Activated T-helper 1 cell treated with anti-CD3 and anti-CD28 coated beads, Interleukin-2, amount 50 U/mL, for 16 hours (primary cell): ENCODE data around the gene CNBP.
A peak's percentile ranks its signal among the peaks of the same experiment; 100 is the strongest.
"Not testable (repeated sequence)": the region's sequence is repeated elsewhere in the genome, so short reads cannot be mapped to it uniquely, and the experiment has no call there.

Experiments used
- DNase-seq, 2 donors: peaks; one replicate each; pipeline ENCODE4 v3.0.0-alpha.2; 2020; ENCODE audit warnings: low read depth in 1 of 2, low spot score in 1 of 2

The CNBP gene

GRCh38 chr3:129185783-129186182 is 2.1 kb upstream of the CNBP start:
- no peak for DNase-seq

DNA sequence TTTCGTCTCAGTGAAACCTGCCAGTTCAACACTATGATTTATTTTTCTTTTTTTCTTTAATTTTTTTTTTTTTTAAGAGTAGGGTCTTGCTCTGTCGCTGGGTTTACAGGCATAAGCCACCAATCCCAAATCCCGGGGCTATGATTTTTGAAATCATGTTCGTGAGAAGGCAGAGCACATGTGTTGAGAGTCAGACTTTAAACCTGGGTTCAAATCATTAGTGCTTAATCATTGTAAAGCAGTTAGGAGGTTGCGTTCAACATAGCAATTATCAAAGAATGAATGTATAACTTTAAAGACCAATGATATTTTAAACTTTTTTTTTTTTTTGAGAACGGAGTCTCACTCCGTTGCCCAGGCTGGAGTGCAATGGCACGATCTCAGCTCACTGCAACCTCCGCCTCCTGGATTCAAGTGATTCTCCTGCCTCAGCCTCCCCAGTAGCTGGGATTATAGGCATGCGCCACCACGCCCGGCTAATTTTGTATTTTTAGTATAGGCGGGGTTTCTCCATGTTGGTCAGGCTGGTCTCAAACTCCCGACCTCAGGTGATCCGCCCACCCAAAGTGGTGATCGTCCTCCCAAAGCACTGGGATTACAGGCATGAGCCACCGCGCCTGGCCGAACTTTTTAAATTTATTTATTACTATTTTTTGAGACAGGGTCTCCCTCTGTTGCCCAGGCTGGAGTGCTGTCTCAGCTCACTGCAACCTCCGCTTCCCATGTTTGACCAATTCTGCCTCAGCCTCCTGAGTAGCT is 1.3 kb upstream of the CNBP start:
- not testable (repeated sequence) for DNase-seq

- DNase-seq, result no peak
These were observed 631 bp upstream of the CNBP start for GRCh38 chr3:129184396-129184657.

DNA sequence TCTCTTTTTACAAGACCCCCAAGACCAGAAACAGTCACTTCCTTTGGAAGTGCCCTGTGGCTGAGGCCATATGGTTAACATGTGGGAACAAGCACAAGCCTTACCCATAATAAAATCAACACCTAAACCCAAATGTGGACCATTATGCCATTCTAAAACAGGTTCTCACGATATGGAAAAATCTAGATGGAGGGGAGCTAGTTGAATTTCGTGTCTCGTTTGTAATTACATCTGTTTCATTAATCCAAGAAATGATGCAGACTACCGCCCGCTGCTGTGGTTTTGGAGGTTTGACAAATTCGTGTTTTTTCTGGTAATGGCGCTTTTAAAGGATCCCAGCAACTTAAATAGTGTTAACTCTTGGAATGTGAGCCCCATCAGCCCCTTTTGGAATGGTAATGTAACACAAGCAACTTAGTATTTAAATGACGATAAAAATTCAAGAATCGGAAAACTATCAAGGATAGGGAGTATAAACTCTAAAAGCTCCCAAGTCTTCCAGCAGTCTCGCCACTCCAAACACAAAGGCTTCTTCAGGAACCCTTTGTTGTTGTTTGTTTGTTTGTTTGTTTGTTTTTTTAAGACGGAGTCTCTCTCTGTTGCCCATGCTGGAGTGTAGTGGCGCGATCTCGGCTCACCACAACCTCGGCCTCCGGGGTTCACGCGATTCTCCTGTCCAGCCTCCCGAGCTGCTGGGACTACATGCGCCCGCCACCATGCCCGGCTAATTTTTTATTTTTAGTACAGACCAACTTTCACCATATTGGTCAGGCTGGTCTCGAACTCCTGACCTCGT is 1.1 kb downstream of the CNBP start:
- DNase-seq, result peak in 1 of 2 donors; percentile 11

DNA sequence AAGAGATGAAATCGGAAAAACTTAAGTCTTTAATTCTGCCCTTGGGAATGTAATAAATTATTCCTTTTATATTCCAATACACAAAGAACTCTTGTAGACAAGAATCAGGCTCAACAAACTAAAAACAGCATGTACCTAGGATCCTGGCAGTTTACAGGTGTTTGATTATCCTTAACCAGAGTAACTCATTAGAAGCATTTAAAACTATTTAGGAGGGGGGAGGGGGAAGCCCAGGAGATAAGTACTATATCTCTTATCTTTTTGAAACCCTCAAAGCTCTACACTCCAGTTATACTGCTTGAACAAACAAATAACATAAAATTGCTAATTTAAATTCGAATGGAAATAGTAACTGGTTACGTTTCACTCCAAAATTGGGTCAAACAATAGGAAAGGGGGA is 1.9 kb downstream of the CNBP start:
- DNase-seq, result no peak

- DNase-seq, result no peak
These were observed 3.2 kb downstream of the CNBP start for GRCh38 chr3:129180461-129180860.

DNA sequence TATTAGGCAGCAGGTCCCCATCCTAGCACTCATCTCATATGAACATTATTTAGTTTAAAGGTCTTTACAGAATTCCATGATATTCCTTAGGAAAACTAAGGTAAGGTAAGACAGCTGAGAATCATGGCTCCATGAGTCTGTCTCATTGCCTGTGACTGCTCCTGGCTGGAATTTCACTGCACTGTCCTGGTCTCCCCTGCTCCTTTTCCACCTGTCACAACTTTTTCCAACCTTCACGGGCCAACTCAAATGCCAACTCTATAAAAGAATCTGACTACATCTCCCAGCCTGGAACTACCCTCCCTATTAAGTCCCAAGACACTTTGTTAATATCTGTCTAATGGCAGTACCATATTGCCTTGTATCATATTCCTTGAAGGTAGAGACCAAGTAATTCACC is 7.6 kb downstream of the CNBP start:
- DNase-seq, result no peak

GRCh38 chr3:129173725-129174124 is 10.0 kb downstream of the CNBP start:
- DNase-seq, result no peak

DNA sequence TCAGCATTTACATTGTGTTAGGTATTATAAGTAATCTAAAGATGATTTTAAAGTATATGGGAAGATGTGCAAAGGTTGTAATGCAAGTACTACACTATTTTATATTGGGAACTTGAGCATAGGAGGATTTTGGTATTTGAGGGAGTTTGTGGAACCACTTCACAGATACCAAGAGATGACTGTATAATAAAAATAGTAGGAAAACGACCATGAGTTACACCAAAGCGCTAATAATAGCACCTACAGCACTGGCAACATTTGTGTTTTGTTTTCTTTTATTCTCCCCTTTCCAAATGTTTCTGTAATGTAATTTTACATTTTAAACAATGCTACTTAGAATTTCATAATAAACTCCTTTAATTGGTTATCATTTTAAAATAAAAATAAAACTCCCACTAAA is 10.5 kb downstream of the CNBP start:
- DNase-seq, result no peak

DNA sequence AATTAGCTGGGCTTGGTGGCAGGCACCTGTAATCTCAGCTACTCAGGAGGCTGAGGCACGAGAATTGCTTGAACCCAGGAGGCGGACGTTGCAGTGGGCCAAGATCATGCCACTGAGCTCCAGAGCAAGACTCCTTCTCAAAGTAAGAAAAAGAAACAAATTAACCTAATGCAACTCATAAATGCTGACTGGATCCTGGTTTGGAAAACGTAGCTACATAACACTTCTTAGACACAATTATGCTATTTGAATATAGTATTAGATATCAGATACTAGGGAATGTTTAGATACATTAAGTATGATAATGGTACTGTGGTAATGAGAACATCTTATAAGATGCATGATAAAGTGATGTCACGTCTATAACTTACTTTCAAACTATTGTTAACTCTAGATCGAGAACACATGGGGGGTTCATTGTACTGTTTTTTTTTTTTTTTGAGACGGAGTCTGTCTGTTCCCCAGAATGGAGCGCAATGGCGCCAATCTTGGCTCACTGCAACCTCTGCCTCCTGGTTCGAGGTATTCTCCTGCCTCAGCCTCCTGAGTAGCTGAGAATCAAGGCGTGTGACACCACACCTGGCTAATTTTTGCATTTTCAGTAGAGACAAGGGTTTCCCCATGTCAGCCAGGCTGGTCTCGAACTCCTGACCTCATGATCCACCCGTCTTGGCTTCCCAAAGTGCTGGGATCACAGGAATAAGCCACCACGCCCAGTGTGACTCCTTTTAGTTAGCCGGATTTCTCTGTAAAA is 16.9 kb downstream of the CNBP start:
- no peak for DNase-seq

DNA sequence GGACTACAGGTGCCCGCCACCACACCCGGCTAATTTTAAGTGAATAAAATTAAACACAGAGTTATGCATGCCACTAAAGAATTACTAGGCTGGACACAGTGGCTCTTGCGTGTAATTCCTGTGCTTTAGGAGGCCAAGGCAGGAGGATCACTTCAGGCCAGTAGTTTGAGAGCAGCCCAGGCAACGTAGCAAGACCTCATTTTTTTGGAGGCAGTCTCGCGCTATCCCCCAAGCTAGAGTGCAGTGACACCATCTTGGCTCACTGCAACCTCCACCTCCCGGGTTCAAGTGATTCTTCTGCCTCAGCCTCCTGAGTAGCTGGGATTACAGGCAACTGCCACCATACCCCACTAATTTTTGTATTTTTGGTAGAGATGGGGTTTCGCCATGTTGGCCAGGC is 18.1 kb downstream of the CNBP start:
- not testable (repeated sequence) for DNase-seq

GRCh38 chr3:129164500-129164899 is 19.2 kb downstream of the CNBP start:
- DNase-seq, result no peak

DNA sequence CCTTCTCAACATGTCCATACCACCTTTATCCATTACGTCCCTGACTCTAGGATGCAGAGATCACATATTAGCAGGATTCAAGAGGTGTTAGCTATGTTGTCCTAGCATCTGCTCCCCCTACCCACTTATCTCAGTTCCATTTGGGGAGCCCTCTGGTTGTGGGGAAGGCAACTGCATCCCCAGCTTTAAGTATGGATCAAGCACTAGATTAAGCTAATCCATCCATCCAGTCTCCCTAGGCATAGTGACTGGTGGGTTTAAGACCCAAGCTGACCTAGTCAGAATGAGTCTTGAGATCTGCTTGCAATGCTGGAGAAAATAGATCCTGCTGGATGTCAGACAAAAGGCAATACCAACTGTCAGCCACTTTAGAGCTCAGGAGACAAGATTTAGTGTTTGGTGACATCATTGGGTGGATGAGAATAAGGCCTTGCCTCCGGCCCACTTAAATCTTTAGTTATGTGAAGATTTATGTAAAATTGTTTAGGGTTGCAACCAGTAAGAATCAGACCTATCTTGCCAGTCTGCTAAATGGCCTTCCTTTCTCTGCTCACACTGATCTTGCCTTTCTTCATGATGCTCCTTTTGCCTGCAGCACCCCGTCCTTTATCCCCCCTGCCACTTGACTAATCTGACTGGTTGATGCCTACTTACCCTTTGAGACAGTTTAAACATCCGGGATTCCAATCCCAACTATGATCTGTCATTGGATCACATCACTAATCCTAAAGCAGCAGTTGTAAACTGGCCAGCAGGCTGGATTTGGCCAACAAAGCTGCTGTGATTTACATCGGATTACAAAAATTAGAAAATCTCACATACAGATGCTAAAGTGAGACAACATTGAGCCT is 20.7 kb downstream of the CNBP start:
- DNase-seq, result no peak

GRCh38 chr3:129161860-129162271 is 21.8 kb downstream of the CNBP start:
- DNase-seq, result peak in 1 of 2 donors; percentile 9

- peak; percentile 52 to 85 for DNase-seq
These were observed 22.5 kb downstream of the CNBP start, which contains the start of gene ISY1 for GRCh38 chr3:129160891-129161859. TSS of gene ISY1 (minus strand) at chr3:129161063. CDS start at chr3:129160975, 88 bp downstream.

GRCh38 chr3:129144786-129145185 is 38.9 kb downstream of the CNBP start:
- DNase-seq, result no peak

GRCh38 chr3:129141011-129141410 is 42.7 kb downstream of the CNBP start:
- not testable (repeated sequence) for DNase-seq

DNA sequence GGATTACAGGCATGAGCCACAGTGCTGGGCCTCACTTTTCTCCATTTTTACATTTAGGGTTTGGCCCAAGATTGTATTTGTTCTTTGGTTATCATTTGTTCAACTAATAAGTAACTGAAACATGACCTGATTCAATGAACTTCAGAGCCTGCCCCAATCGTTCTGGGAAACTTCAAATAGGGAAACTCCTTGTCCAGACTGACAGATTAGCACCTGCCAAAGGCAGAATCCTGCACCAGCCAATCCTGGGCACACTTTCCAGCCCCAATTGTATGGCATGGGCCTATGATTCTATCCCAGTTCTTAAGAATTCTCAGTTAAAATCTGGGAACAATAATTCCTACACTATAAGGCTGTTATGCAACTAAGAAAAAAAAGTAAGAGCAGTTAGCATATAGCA is 43.8 kb downstream of the CNBP start:
- DNase-seq, result no peak

DNA sequence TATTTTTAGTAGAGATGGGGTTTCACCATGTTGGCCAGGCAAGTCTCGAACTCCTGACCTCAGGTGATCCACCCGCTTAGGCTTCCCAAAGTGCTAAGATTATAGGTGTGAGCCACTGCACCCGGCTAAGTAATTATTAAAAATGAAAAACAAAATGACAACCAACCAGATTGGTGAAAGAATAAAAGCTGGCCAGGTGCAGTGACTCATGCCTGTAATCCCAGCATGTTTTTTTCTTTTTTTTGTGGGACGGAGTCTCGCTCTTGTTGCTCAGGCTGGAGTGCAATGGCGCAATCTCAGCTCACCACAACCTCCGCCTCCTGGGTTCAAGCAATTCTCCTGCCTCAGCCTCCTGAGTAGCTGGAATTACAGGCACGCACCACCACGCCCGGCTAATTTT is 47.4 kb downstream of the CNBP start:
- not testable (repeated sequence) for DNase-seq
